ENCODE measurements around the gene BAIAP2.

- TF ChIP-seq, protein P1, sequence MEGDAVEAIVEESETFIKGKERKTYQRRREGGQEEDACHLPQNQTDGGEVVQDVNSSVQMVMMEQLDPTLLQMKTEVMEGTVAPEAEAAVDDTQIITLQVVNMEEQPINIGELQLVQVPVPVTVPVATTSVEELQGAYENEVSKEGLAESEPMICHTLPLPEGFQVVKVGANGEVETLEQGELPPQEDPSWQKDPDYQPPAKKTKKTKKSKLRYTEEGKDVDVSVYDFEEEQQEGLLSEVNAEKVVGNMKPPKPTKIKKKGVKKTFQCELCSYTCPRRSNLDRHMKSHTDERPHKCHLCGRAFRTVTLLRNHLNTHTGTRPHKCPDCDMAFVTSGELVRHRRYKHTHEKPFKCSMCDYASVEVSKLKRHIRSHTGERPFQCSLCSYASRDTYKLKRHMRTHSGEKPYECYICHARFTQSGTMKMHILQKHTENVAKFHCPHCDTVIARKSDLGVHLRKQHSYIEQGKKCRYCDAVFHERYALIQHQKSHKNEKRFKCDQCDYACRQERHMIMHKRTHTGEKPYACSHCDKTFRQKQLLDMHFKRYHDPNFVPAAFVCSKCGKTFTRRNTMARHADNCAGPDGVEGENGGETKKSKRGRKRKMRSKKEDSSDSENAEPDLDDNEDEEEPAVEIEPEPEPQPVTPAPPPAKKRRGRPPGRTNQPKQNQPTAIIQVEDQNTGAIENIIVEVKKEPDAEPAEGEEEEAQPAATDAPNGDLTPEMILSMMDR (conservative IDR thresholded peaks at IDR 0.05), result no peak
- TF ChIP-seq ZFX (IDR thresholded peaks at IDR 0.05), result no peak
These were observed 65.7 kb downstream of the BAIAP2 start for GRCh38 chr17:81100668-81101067.

Data from C4-2B (cell line).